ENCODE measurements around the gene ITPRIP.

Gene ITPRIP

DNA sequence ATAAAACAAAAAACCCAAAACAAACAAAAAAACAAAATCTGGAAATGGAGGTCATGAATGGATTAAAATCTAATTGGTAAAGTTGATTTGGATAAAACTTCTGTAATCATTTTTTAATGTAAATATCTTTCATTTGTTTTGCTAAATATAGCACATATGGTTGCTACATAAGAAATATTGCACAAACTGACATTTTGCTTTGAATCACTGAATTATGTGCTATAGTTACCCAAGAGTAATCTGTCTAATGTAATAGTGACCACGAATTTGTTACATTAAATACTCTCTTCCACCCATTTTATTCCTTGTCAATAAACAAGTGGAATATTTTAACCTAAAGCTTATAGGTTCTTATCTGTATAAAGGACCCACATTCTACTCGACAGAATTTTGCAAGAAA, 21.5 kb upstream of the ITPRIP start:
- no peak overlapping the region for H2BK12ac ChIP-seq (ENCODE audit: low read length in 2 of 2)
- H3K18ac ChIP-seq (ENCODE audit: low read depth in 1 of 2, low read length in 2 of 2), result no peak overlapping the region
- DNase-seq, result no peak
- no peak overlapping the region for H3K4me2 ChIP-seq (ENCODE audit: low read length, poor library complexity, severe bottlenecking)
- no peak overlapping the region for H2AFZ ChIP-seq (ENCODE audit: low read depth, low read length)
- H3K4me3 ChIP-seq (ENCODE audit: insufficient read depth in 1 of 2, low read depth in 1 of 2, low read length in 2 of 2), result no peak overlapping the region
- H3K27me3 ChIP-seq (ENCODE audit: control insufficient read depth in 1 of 2, insufficient read depth in 1 of 2, low read length in 2 of 2), result peaks cover 0 to 12% of the 10 kb centered on the region in 2 experiments
- WGBS, result 100% methylated on average over 1 of the region's 2 CpGs
- H4K91ac ChIP-seq (ENCODE audit: low read length), result no peak overlapping the region
- H2BK5ac ChIP-seq (ENCODE audit: low read depth, low read length, poor library complexity, severe bottlenecking), result no peak overlapping the region
- no peak overlapping the region for H3K9ac ChIP-seq (ENCODE audit: low read length)
- no peak overlapping the region for H2AK5ac ChIP-seq (ENCODE audit: low read length, severe bottlenecking)
- no peak overlapping the region for H3K23ac ChIP-seq (ENCODE audit: low read length in 2 of 2)
- no peak overlapping the region for H3K27ac ChIP-seq (ENCODE audit: low read length, poor library complexity, severe bottlenecking)
- no peak overlapping the region for H4K8ac ChIP-seq (ENCODE audit: low read length)
- no peak overlapping the region for H2BK15ac ChIP-seq (ENCODE audit: low read depth, poor library complexity, severe bottlenecking)
- H2BK120ac ChIP-seq (ENCODE audit: low read depth, low read length), result no peak overlapping the region
- H3K9me3 ChIP-seq (ENCODE audit: control insufficient read depth, low read length), result no peaks in the 10 kb centered on the region
- no peaks in the 10 kb centered on the region for H3K79me1 ChIP-seq (replicated peaks; ENCODE audit: low read length, poor library complexity, severe bottlenecking)
- H3K4me1 ChIP-seq (ENCODE audit: control insufficient read depth, insufficient read depth, low read depth, low read length), result no peaks in the 10 kb centered on the region
- no peak overlapping the region for H3K14ac ChIP-seq (ENCODE audit: low read length in 2 of 2)
- no peaks in the 10 kb centered on the region for H3K36me3 ChIP-seq (ENCODE audit: control insufficient read depth in 1 of 2, insufficient read depth in 2 of 2, low read depth in 1 of 2, low read length in 2 of 2)
- no peak overlapping the region for H3K4ac ChIP-seq (ENCODE audit: low read depth in 1 of 2, low read length in 2 of 2)

DNA sequence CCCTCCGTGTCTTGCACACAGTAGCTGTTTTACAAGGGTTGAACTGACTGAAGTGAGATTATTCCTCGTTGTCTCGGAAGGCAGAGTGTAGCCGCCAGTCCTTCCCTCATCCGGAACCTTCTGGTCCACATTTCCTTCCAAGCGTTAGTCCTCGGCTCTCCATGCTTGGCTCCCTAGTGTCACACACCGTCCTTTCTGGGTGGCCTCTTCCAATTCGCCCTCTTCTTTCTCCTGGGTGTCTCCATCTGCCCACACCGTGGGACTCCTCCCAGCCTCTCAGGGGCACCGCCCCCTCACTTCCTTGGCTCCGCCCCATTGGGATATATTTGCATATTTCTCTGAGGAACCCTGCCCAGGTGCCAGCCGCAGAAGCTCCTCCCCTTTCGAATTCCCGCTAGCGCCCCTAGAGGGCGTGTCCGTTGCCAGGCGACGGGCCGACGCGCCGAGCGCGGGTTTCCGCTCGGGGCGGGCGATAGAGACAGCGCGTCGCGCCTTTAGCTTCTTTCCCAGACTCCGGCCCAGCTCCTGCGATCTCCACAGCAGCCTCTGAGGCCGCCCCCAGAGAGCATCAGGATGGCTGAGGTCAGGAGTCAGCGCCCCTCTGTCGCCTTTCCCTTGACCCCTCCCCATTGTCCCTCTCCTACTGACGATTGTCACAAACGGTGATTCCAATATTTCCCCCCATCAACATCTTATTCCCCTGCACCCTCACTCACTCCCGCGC, 15.2 kb upstream of the ITPRIP start, which contains the start of gene CFAP58:
TSS of gene CFAP58 (plus strand) at position 509 of the 724 bp plus-strand sequence. CDS start at position 574, 65 bp downstream.
- H3K9me3 ChIP-seq (ENCODE audit: control insufficient read depth, low read length), result no peaks in the 10 kb centered on the region
- H3K4me1 ChIP-seq (ENCODE audit: control insufficient read depth, insufficient read depth, low read depth, low read length), result peaks cover 6% of the 10 kb centered on the region
- peaks cover 0 to 18% of the 10 kb centered on the region in 2 experiments for H3K27me3 ChIP-seq (ENCODE audit: control insufficient read depth in 1 of 2, insufficient read depth in 1 of 2, low read length in 2 of 2)
- H3K14ac ChIP-seq (ENCODE audit: low read length in 2 of 2), result no peak within 1 kb of the TSS
- no peaks in the 10 kb centered on the region for H3K36me3 ChIP-seq (ENCODE audit: control insufficient read depth in 1 of 2, insufficient read depth in 2 of 2, low read depth in 1 of 2, low read length in 2 of 2)
- H3K18ac ChIP-seq (ENCODE audit: low read depth in 1 of 2, low read length in 2 of 2), result peak within 1 kb of the TSS in 1 of 2 experiments; percentile 29
- no peak within 1 kb of the TSS for H4K8ac ChIP-seq (ENCODE audit: low read length)
- H2BK120ac ChIP-seq (ENCODE audit: low read depth, low read length), result no peak within 1 kb of the TSS
- H3K9ac ChIP-seq (ENCODE audit: low read length), result peak within 1 kb of the TSS; percentile 73
- no peak within 1 kb of the TSS for H2BK15ac ChIP-seq (ENCODE audit: low read depth, poor library complexity, severe bottlenecking)
- DNase-seq, result peak; percentile 88
- no peaks in the 10 kb centered on the region for H3K79me1 ChIP-seq (replicated peaks; ENCODE audit: low read length, poor library complexity, severe bottlenecking)
- H2AK5ac ChIP-seq (ENCODE audit: low read length, severe bottlenecking), result no peak within 1 kb of the TSS
- no peak within 1 kb of the TSS for H2BK5ac ChIP-seq (ENCODE audit: low read depth, low read length, poor library complexity, severe bottlenecking)
- no peak within 1 kb of the TSS for H3K27ac ChIP-seq (ENCODE audit: low read length, poor library complexity, severe bottlenecking)
- H2AFZ ChIP-seq (ENCODE audit: low read depth, low read length), result peak within 1 kb of the TSS; percentile 29
- no peak within 1 kb of the TSS for H3K4ac ChIP-seq (ENCODE audit: low read depth in 1 of 2, low read length in 2 of 2)
- H3K4me2 ChIP-seq (ENCODE audit: low read length, poor library complexity, severe bottlenecking), result peak within 1 kb of the TSS; percentile 26
- H3K23ac ChIP-seq (ENCODE audit: low read length in 2 of 2), result no peak within 1 kb of the TSS
- H4K91ac ChIP-seq (ENCODE audit: low read length), result no peak within 1 kb of the TSS
- WGBS, result 8% methylated on average over 43 of the region's 43 CpGs
- peak within 1 kb of the TSS in 1 of 2 experiments; percentile 85 for H3K4me3 ChIP-seq (ENCODE audit: insufficient read depth in 1 of 2, low read depth in 1 of 2, low read length in 2 of 2)
- no peak within 1 kb of the TSS for H2BK12ac ChIP-seq (ENCODE audit: low read length in 2 of 2)

DNA sequence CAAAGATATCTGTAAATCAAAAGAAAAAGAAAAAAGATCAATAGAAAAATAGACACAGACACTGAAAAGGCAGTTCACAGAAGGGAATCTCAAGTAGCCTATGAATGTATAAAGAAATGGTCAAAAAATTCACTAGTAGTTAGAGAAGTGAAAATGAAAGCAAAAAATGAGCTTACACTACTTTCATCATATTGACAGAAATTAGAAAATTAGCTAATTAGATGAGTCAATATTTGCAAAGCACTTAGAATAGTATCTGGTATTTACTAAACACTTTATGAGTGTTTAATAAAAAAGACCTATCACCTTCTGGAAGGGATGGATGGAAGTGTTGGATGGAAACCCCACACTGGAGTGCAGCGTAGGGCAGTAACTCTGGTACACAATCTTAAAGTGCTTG, 13.7 kb upstream of the ITPRIP start:
- Histone ChIP-seq H3K4me1 (ENCODE audit: control insufficient read depth, insufficient read depth, low read depth, low read length) (peaks cover 6% of the 10 kb centered on the region), H2BK120ac (ENCODE audit: low read depth, low read length) (no peak overlapping the region), H2AFZ (ENCODE audit: low read depth, low read length) (no peak overlapping the region), H4K8ac (ENCODE audit: low read length) (no peak overlapping the region), H2AK5ac (ENCODE audit: low read length, severe bottlenecking) (no peak overlapping the region), H3K27ac (ENCODE audit: low read length, poor library complexity, severe bottlenecking) (no peak overlapping the region), H3K14ac (ENCODE audit: low read length in 2 of 2) (no peak overlapping the region), H3K9me3 (ENCODE audit: control insufficient read depth, low read length) (no peaks in the 10 kb centered on the region), H3K23ac (ENCODE audit: low read length in 2 of 2) (no peak overlapping the region), H2BK5ac (ENCODE audit: low read depth, low read length, poor library complexity, severe bottlenecking) (no peak overlapping the region), H3K4me3 (ENCODE audit: insufficient read depth in 1 of 2, low read depth in 1 of 2, low read length in 2 of 2) (peak overlapping the region in 1 of 2 experiments; percentile 85), H3K9ac (ENCODE audit: low read length) (peak overlapping the region; percentile 73), H2BK12ac (ENCODE audit: low read length in 2 of 2) (no peak overlapping the region), H3K36me3 (ENCODE audit: control insufficient read depth in 1 of 2, insufficient read depth in 2 of 2, low read depth in 1 of 2, low read length in 2 of 2) (no peaks in the 10 kb centered on the region), H4K91ac (ENCODE audit: low read length) (no peak overlapping the region), H3K27me3 (ENCODE audit: control insufficient read depth in 1 of 2, insufficient read depth in 1 of 2, low read length in 2 of 2) (peaks cover 0 to 18% of the 10 kb centered on the region in 2 experiments), H2BK15ac (ENCODE audit: low read depth, poor library complexity, severe bottlenecking) (no peak overlapping the region), H3K4me2 (ENCODE audit: low read length, poor library complexity, severe bottlenecking) (no peak overlapping the region), H3K79me1 (replicated peaks; ENCODE audit: low read length, poor library complexity, severe bottlenecking) (no peaks in the 10 kb centered on the region), H3K18ac (ENCODE audit: low read depth in 1 of 2, low read length in 2 of 2) (no peak overlapping the region), H3K4ac (ENCODE audit: low read depth in 1 of 2, low read length in 2 of 2) (no peak overlapping the region)
- 100% methylated on average over 1 of the region's 1 CpG for WGBS
- DNase-seq, result no peak

DNA sequence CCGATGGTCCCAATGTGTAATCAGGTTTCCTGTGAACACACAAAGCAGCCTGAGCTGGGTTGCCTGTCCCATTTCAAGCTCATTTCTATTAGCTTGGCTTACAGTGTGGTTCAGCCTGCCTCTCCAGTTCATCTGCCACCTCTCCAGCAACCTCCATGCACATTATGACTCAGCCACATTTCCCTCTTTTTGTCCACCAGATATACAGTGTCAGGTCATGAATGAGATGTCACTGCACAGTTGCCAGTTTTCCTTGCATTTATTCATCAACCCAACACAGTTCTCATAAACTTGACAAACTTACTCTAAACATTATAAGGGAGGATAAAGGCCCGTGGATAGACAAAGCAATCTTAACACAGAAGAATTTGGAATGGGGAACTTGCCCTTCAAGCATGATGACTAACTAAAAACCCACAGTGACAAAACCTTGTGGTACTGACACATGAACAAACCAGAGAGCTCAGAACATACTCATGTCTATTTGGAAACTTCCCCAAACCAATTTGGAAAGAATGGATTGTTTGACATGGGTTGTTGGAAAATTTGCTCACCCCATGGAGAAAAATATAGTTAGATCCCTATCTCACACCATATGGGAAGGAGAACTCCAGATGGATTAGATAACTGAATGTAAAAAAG, 12.9 kb upstream of the ITPRIP start:
- Histone ChIP-seq H3K27ac (ENCODE audit: low read length, poor library complexity, severe bottlenecking) (no peak overlapping the region), H3K27me3 (ENCODE audit: control insufficient read depth in 1 of 2, insufficient read depth in 1 of 2, low read length in 2 of 2) (peaks cover 0 to 18% of the 10 kb centered on the region in 2 experiments), H3K4me3 (ENCODE audit: insufficient read depth in 1 of 2, low read depth in 1 of 2, low read length in 2 of 2) (no peak overlapping the region), H3K9ac (ENCODE audit: low read length) (peak overlapping the region; percentile 73), H3K4me2 (ENCODE audit: low read length, poor library complexity, severe bottlenecking) (no peak overlapping the region), H2BK120ac (ENCODE audit: low read depth, low read length) (no peak overlapping the region), H3K4me1 (ENCODE audit: control insufficient read depth, insufficient read depth, low read depth, low read length) (peaks cover 6% of the 10 kb centered on the region), H2AFZ (ENCODE audit: low read depth, low read length) (no peak overlapping the region), H3K9me3 (ENCODE audit: control insufficient read depth, low read length) (no peaks in the 10 kb centered on the region), H3K18ac (ENCODE audit: low read depth in 1 of 2, low read length in 2 of 2) (no peak overlapping the region), H4K8ac (ENCODE audit: low read length) (no peak overlapping the region), H2BK5ac (ENCODE audit: low read depth, low read length, poor library complexity, severe bottlenecking) (no peak overlapping the region), H4K91ac (ENCODE audit: low read length) (no peak overlapping the region), H3K14ac (ENCODE audit: low read length in 2 of 2) (no peak overlapping the region), H2BK15ac (ENCODE audit: low read depth, poor library complexity, severe bottlenecking) (no peak overlapping the region), H2BK12ac (ENCODE audit: low read length in 2 of 2) (no peak overlapping the region), H3K4ac (ENCODE audit: low read depth in 1 of 2, low read length in 2 of 2) (no peak overlapping the region), H3K79me1 (replicated peaks; ENCODE audit: low read length, poor library complexity, severe bottlenecking) (no peaks in the 10 kb centered on the region), H3K36me3 (ENCODE audit: control insufficient read depth in 1 of 2, insufficient read depth in 2 of 2, low read depth in 1 of 2, low read length in 2 of 2) (no peaks in the 10 kb centered on the region), H3K23ac (ENCODE audit: low read length in 2 of 2) (no peak overlapping the region), H2AK5ac (ENCODE audit: low read length, severe bottlenecking) (no peak overlapping the region)
- DNase-seq, result peak; percentile 65
- WGBS, result 77% methylated on average over 2 of the region's 2 CpGs
